ENCODE results near the gene DCAF4L1.

DCAF4L1 gene

DNA sequence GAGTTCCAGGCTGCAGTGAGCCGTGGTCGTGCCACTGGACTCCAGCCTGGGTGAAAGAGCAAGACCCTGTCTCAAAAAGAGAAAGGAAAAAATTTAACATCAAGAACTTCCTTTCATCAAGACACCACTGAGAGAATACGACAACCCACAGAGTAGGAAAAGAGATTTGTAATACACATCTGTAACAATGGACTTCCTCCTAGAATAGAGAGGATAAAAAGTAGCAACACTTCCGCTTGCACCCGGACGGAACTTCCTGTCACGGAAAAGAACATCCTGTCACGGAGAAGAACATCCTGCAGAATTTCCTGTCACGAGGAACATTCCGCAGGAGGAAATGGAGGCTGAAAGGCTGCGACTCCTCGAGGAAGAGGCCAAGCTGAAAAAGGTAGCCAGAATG, at the start of gene DCAF4L1:
TSS of gene DCAF4L1 (plus strand) at position 301 of the 400 bp plus-strand sequence. CDS start at position 338, 37 bp downstream.
- no peaks in the 10 kb centered on the region for H3K36me3 ChIP-seq (ENCODE audit: control insufficient read depth, insufficient read depth, low read length)
- no peak within 1 kb of the TSS for H3K27ac ChIP-seq (ENCODE audit: low read depth, low read length)
- H3K4me3 ChIP-seq (ENCODE audit: low read depth, low read length): no peak within 1 kb of the TSS
- no peaks in the 10 kb centered on the region for H3K27me3 ChIP-seq (ENCODE audit: control insufficient read depth, insufficient read depth, low read length)
- H3K9ac ChIP-seq (ENCODE audit: low read depth, low read length): no peak within 1 kb of the TSS
- H3K9me3 ChIP-seq (ENCODE audit: control insufficient read depth, insufficient read depth, low read length): no peaks in the 10 kb centered on the region
- H3K4me1 ChIP-seq (ENCODE audit: control insufficient read depth, insufficient read depth, low read length): peaks cover 38% of the 10 kb centered on the region

GRCh38 chr4:41932988-41933387, 48.6 kb upstream of the DCAF4L1 start:
- Histone ChIP-seq H3K4me3 (ENCODE audit: low read depth, low read length) (no peak overlapping the region), H3K4me1 (ENCODE audit: control insufficient read depth, insufficient read depth, low read length) (peaks cover 5% of the 10 kb centered on the region), H3K9me3 (ENCODE audit: control insufficient read depth, insufficient read depth, low read length) (no peaks in the 10 kb centered on the region), H3K9ac (ENCODE audit: low read depth, low read length) (no peak overlapping the region), H3K27me3 (ENCODE audit: control insufficient read depth, insufficient read depth, low read length) (no peaks in the 10 kb centered on the region), H3K36me3 (ENCODE audit: control insufficient read depth, insufficient read depth, low read length) (peaks cover 16% of the 10 kb centered on the region), H3K27ac (ENCODE audit: low read depth, low read length) (no peak overlapping the region)

DNA sequence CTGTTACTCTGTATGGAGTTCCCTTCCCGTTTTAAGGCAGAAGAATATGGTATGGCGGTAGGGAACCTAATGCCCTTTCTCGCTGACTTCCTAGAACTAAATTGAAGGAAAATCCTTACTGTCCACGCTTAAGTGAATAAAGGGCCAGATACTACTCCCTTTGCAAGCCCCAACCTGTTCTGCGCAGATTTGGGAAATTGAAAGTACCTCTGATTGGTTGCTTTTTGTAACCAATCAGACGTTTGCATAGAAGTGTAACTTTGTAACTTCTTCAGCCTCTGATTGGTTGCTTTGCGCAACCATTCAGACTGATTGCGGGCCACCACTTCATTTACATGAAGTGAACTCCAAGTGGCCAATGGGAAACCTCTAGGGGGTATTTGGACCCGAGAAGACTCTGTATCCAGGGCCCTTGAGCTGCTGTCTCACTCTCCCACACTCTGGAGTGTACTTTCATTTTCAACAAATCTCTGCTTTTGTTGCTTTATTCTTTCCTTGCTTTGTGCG, 47.5 kb upstream of the DCAF4L1 start:
- Histone ChIP-seq H3K27me3 (ENCODE audit: control insufficient read depth, insufficient read depth, low read length) (no peaks in the 10 kb centered on the region), H3K4me3 (ENCODE audit: low read depth, low read length) (peak overlapping the region; percentile 95; the same call in 1 of the 2 replicates), H3K4me1 (ENCODE audit: control insufficient read depth, insufficient read depth, low read length) (peaks cover 5% of the 10 kb centered on the region)

GRCh38 chr4:41934514-41934900, 47.0 kb upstream of the DCAF4L1 start:
- Histone ChIP-seq H3K27ac (ENCODE audit: low read depth, low read length) (no peak overlapping the region), H3K27me3 (ENCODE audit: control insufficient read depth, insufficient read depth, low read length) (no peaks in the 10 kb centered on the region), H3K9me3 (ENCODE audit: control insufficient read depth, insufficient read depth, low read length) (no peaks in the 10 kb centered on the region), H3K4me1 (ENCODE audit: control insufficient read depth, insufficient read depth, low read length) (peaks cover 5% of the 10 kb centered on the region), H3K36me3 (ENCODE audit: control insufficient read depth, insufficient read depth, low read length) (peaks cover 31% of the 10 kb centered on the region), H3K9ac (ENCODE audit: low read depth, low read length) (no peak overlapping the region), H3K4me3 (ENCODE audit: low read depth, low read length) (peak overlapping the region; percentile 95)

More for the DNA sequence above, 47.5 kb upstream of the DCAF4L1 start:
- H3K27ac ChIP-seq (ENCODE audit: low read depth, low read length): no peak overlapping the region
- H3K9me3 ChIP-seq (ENCODE audit: control insufficient read depth, insufficient read depth, low read length): no peaks in the 10 kb centered on the region
- peaks cover 26% of the 10 kb centered on the region for H3K36me3 ChIP-seq (ENCODE audit: control insufficient read depth, insufficient read depth, low read length)
- H3K9ac ChIP-seq (ENCODE audit: low read depth, low read length): no peak overlapping the region

DNA sequence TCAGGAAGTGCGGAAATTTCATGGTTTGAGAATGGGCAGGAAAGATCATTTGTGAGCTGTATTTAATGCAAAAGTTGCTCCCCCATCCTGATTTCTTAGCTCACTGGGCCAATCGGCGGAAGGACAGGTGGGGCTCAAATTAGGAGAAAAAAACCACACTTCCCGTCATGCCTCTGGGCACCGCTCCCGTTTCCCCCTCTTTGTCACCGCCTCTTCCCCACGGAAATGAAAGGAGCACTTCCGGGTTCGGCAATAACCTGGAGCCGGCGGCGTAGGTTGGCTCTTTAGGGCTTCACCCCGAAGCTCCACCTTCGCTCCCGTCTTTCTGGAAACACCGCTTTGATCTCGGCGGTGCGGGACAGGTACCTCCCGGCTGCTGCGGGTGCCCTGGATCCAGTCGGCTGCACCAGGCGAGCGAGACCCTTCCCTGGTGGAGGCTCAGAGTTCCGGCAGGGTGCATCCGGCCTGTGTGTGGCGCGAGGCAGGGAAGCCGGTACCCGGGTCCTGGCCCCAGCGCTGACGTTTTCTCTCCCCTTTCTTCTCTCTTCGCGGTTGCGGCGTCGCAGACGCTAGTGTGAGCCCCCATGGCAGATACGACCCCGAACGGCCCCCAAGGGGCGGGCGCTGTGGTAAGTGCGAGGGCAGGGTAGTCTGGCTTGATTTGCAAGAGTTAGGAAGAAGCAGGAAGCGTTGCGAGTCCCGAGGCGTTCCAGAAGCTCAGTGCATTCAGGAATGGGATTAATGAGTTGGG, 46.5 kb upstream of the DCAF4L1 start, which contains the start of gene TMEM33:
TSS of gene TMEM33 (plus strand) at position 529 of the 751 bp plus-strand sequence. CDS start at position 585, 56 bp downstream.
- H3K36me3 ChIP-seq (ENCODE audit: control insufficient read depth, insufficient read depth, low read length): peaks cover 37% of the 10 kb centered on the region
- peak within 1 kb of the TSS; percentile 97 for H3K27ac ChIP-seq (ENCODE audit: low read depth, low read length)
- peak within 1 kb of the TSS; percentile 95 for H3K4me3 ChIP-seq (ENCODE audit: low read depth, low read length)
- H3K27me3 ChIP-seq (ENCODE audit: control insufficient read depth, insufficient read depth, low read length): no peaks in the 10 kb centered on the region
- no peaks in the 10 kb centered on the region for H3K9me3 ChIP-seq (ENCODE audit: control insufficient read depth, insufficient read depth, low read length)
- peaks cover 5% of the 10 kb centered on the region for H3K4me1 ChIP-seq (ENCODE audit: control insufficient read depth, insufficient read depth, low read length)
- H3K9ac ChIP-seq (ENCODE audit: low read depth, low read length): peak within 1 kb of the TSS; percentile 90

GRCh38 chr4:41935652-41936021, 45.9 kb upstream of the DCAF4L1 start:
- peaks cover 5% of the 10 kb centered on the region for H3K4me1 ChIP-seq (ENCODE audit: control insufficient read depth, insufficient read depth, low read length)
- H3K27ac ChIP-seq (ENCODE audit: low read depth, low read length): peak overlapping the region; percentile 97
- no peaks in the 10 kb centered on the region for H3K9me3 ChIP-seq (ENCODE audit: control insufficient read depth, insufficient read depth, low read length)
- no peaks in the 10 kb centered on the region for H3K27me3 ChIP-seq (ENCODE audit: control insufficient read depth, insufficient read depth, low read length)
- peak overlapping the region; percentile 90 for H3K9ac ChIP-seq (ENCODE audit: low read depth, low read length)
- peaks cover 42% of the 10 kb centered on the region for H3K36me3 ChIP-seq (ENCODE audit: control insufficient read depth, insufficient read depth, low read length)
- H3K4me3 ChIP-seq (ENCODE audit: low read depth, low read length): peak overlapping the region; percentile 95

DNA sequence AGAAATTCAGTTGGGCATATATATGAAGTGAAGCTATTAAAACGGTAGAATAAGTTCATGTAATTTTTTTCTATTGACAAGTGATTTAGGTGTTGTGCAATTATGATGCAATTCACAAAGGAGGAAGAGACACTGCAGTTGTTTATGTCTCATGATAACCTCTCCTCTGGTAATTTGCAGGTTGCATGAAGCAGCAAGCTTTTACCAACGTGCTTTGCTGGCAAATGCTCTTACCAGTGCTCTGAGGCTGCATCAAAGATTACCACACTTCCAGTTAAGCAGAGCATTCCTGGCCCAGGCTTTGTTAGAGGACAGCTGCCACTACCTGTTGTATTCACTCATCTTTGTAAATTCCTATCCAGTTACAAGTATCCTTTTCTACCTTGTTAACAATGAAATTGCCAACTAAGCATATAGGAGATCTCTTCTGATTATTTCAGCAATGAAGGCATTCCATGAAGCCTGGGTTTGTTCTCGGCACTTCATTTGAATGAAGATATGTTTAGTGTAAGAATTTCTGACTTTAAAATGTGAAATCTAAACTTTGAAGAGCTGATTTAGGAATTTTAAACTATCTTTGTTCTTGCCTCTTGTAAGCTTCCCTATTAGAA, 42.4 kb upstream of the DCAF4L1 start:
- H3K9me3 ChIP-seq (ENCODE audit: control insufficient read depth, insufficient read depth, low read length): no peaks in the 10 kb centered on the region
- peaks cover 5% of the 10 kb centered on the region for H3K4me1 ChIP-seq (ENCODE audit: control insufficient read depth, insufficient read depth, low read length)
- H3K9ac ChIP-seq (ENCODE audit: low read depth, low read length): no peak overlapping the region
- H3K27ac ChIP-seq (ENCODE audit: low read depth, low read length): no peak overlapping the region
- H3K4me3 ChIP-seq (ENCODE audit: low read depth, low read length): no peak overlapping the region
- H3K36me3 ChIP-seq (ENCODE audit: control insufficient read depth, insufficient read depth, low read length): peaks cover 72% of the 10 kb centered on the region
- no peaks in the 10 kb centered on the region for H3K27me3 ChIP-seq (ENCODE audit: control insufficient read depth, insufficient read depth, low read length)

DNA sequence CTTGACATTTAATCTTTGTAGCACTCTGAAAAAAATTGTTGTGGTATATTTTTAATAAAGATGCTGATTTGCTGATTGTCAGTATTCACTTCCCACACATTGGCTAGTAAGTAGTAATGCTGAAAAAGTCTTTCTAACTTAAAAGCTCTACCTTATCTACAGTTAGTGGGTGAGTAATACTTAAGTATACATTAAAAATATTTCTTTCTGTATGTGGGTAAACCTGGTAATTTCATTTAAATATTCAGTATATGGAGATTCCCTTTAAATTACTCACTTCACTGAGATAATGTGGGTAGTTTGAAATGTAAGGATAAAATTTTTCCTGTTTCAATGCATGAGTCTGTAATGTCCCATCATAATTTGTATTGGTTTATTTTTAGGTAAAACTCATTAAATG, 40.7 kb upstream of the DCAF4L1 start:
- no peaks in the 10 kb centered on the region for H3K9me3 ChIP-seq (ENCODE audit: control insufficient read depth, insufficient read depth, low read length)
- H3K36me3 ChIP-seq (ENCODE audit: control insufficient read depth, insufficient read depth, low read length): peaks cover 89% of the 10 kb centered on the region

DNA sequence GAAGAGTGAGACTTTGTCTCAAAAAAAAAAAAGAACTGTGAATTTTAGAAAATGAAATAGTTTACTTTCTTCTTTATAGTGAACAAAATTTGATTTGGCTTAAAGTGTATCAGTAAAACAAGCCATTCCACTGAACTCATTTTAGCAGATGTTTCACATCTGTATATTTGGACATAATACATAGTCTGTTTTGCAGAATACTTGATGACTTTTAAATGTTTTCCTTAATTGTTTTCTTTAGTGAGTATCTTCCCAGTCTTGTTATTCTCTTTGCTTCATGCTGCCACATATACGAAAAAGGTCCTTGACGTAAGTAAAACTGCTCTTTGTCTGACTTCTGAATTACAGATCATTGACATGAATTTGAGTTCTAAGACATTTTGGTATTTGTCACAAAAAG, 38.0 kb upstream of the DCAF4L1 start:
- Histone ChIP-seq H3K9ac (ENCODE audit: low read depth, low read length) (no peak overlapping the region), H3K4me1 (ENCODE audit: control insufficient read depth, insufficient read depth, low read length) (no peaks in the 10 kb centered on the region), H3K36me3 (ENCODE audit: control insufficient read depth, insufficient read depth, low read length) (peaks cover 93% of the 10 kb centered on the region), H3K27ac (ENCODE audit: low read depth, low read length) (no peak overlapping the region), H3K4me3 (ENCODE audit: low read depth, low read length) (no peak overlapping the region), H3K9me3 (ENCODE audit: control insufficient read depth, insufficient read depth, low read length) (no peaks in the 10 kb centered on the region), H3K27me3 (ENCODE audit: control insufficient read depth, insufficient read depth, low read length) (no peaks in the 10 kb centered on the region)

More for the DNA sequence above, 40.7 kb upstream of the DCAF4L1 start:
- no peak overlapping the region for H3K27ac ChIP-seq (ENCODE audit: low read depth, low read length)
- H3K27me3 ChIP-seq (ENCODE audit: control insufficient read depth, insufficient read depth, low read length): no peaks in the 10 kb centered on the region
- H3K4me3 ChIP-seq (ENCODE audit: low read depth, low read length): no peak overlapping the region
- no peak overlapping the region for H3K9ac ChIP-seq (ENCODE audit: low read depth, low read length)
- no peaks in the 10 kb centered on the region; the same call in 1 of the 2 replicates for H3K4me1 ChIP-seq (ENCODE audit: control insufficient read depth, insufficient read depth, low read length)

- Histone ChIP-seq H3K9ac (ENCODE audit: low read depth, low read length) (no peak overlapping the region), H3K4me1 (ENCODE audit: control insufficient read depth, insufficient read depth, low read length) (no peaks in the 10 kb centered on the region), H3K4me3 (ENCODE audit: low read depth, low read length) (no peak overlapping the region), H3K9me3 (ENCODE audit: control insufficient read depth, insufficient read depth, low read length) (no peaks in the 10 kb centered on the region), H3K36me3 (ENCODE audit: control insufficient read depth, insufficient read depth, low read length) (peaks cover 93% of the 10 kb centered on the region), H3K27ac (ENCODE audit: low read depth, low read length) (no peak overlapping the region), H3K27me3 (ENCODE audit: control insufficient read depth, insufficient read depth, low read length) (no peaks in the 10 kb centered on the region)
Observed at GRCh38 chr4:41944089-41944488, 37.5 kb upstream of the DCAF4L1 start.

DNA sequence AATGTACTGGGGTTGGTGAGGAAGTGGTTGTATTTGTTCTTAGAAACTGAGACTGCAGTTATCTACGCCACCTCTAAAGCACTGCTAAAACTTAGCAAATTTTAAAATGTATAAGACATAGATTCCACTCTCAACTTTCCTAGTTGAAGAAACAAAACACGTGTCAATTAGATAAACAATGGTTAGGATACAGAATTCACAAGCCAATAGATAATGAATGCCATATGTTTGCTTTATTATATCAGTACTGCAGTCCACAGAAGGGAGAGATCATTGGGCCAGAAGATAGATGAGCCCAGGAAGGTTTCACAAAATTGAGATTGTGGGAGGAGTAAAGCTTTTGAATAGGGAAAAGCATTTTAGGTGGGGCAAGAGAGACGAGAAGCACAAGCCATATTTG, 32.0 kb upstream of the DCAF4L1 start:
- Histone ChIP-seq H3K27me3 (ENCODE audit: control insufficient read depth, insufficient read depth, low read length) (no peaks in the 10 kb centered on the region), H3K4me1 (ENCODE audit: control insufficient read depth, insufficient read depth, low read length) (no peaks in the 10 kb centered on the region), H3K9ac (ENCODE audit: low read depth, low read length) (no peak overlapping the region), H3K27ac (ENCODE audit: low read depth, low read length) (no peak overlapping the region), H3K36me3 (ENCODE audit: control insufficient read depth, insufficient read depth, low read length) (peaks cover 97% of the 10 kb centered on the region), H3K4me3 (ENCODE audit: low read depth, low read length) (no peak overlapping the region), H3K9me3 (ENCODE audit: control insufficient read depth, insufficient read depth, low read length) (no peaks in the 10 kb centered on the region)

Data from HUES48 (cell line).